H54 (cell line): Measurements from ENCODE around the gene TEX28.
"Not testable (repeated sequence)": the region's sequence is repeated elsewhere in the genome, so short reads cannot be mapped to it uniquely, and the experiment has no call there.

Experiments used
- DNase-seq: peaks from one replicate; pipeline ENCODE4 v3.0.0; 2011; ENCODE audit warnings: low spot score, mixed read lengths; ENCODE audit not compliant: insufficient read length
- FAIRE-seq: peaks from 3 replicates; lab custom pipeline; 2011; peaks lifted over from hg19 to GRCh38; lab: Jason Lieb, UNC

TEX28 gene

GRCh38 chrX:154226706-154227105 is 68.2 kb downstream of the TEX28 start:
- DNase-seq, FAIRE-seq: not testable (repeated sequence)

DNA sequence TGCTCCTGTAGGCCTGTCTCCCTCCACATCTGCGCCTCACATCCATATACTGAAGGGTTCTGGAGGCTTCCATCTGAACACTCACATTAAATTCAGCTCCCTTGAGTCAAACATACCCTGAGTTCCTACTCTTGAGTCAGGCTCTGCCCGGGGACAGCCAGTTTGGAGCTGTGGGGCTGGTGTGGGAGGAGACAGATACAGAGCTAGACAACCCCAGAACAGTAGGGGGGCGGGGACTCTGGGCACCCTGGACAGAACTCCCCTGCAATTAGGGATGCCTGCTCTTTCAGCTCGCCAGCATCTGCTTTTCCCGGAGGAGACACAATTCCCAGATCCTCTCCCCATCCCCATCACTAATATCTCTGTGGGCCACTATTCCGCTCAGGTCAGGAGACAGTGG is 69.6 kb downstream of the TEX28 start:
- not testable (repeated sequence) for FAIRE-seq, DNase-seq
